ENCODE measurements around the gene LRP1B. TPM values are rescaled to one million over a fixed set of nuclear protein-coding genes. Genes with fewer than 3 reads are reported as not detected.

The LRP1B gene
- total RNA-seq, 4 donors from 2014 or later: 3.3 to 11.1 (median 4.6) TPM

DNA sequence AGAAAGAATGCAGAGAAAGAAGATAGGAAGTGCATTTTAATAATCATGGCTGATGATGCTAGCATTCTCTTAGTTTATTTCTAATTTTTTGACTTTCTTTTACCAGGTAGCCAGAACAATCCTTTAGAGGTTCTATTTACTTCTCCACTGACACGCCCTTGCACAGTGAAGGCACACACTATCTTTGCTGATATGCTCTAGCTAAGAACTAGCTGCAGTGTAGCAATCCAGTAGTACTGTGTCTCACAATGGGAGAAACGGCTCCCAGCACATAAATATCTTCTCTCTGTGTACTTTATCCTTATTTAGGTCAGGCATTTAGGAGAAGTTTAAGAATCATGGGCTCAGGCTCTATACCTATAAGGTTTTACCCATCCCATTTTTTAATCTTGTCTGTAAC, 1005.4 kb downstream of the LRP1B start:
- Histone ChIP-seq H3K4me1 (no peaks in the 10 kb centered on the region), H3K36me3 (no peaks in the 10 kb centered on the region), H3K27me3 (no peaks in the 10 kb centered on the region), H3K4me3 (no peak overlapping the region), H3K9me3 (no peaks in the 10 kb centered on the region), H3K27ac (no peak overlapping the region)
- no peak for TF ChIP-seq POLR2A (IDR thresholded peaks at IDR 0.05)
- TF ChIP-seq, protein P1, sequence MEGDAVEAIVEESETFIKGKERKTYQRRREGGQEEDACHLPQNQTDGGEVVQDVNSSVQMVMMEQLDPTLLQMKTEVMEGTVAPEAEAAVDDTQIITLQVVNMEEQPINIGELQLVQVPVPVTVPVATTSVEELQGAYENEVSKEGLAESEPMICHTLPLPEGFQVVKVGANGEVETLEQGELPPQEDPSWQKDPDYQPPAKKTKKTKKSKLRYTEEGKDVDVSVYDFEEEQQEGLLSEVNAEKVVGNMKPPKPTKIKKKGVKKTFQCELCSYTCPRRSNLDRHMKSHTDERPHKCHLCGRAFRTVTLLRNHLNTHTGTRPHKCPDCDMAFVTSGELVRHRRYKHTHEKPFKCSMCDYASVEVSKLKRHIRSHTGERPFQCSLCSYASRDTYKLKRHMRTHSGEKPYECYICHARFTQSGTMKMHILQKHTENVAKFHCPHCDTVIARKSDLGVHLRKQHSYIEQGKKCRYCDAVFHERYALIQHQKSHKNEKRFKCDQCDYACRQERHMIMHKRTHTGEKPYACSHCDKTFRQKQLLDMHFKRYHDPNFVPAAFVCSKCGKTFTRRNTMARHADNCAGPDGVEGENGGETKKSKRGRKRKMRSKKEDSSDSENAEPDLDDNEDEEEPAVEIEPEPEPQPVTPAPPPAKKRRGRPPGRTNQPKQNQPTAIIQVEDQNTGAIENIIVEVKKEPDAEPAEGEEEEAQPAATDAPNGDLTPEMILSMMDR (IDR thresholded peaks at IDR 0.05 in 4 of 5, conservative IDR thresholded peaks at IDR 0.05 in 1 of 5): no peak
- in situ Hi-C loops (cut with MboI; ENCODE audit: low sequenced_read_pairs in 4 of 4) (no loop called here), intact Hi-C loops (cut with DNase I; ENCODE audit: low total_unique reads) (no loop called here)
- no peak for DNase-seq
- no peak for ATAC-seq

DNA sequence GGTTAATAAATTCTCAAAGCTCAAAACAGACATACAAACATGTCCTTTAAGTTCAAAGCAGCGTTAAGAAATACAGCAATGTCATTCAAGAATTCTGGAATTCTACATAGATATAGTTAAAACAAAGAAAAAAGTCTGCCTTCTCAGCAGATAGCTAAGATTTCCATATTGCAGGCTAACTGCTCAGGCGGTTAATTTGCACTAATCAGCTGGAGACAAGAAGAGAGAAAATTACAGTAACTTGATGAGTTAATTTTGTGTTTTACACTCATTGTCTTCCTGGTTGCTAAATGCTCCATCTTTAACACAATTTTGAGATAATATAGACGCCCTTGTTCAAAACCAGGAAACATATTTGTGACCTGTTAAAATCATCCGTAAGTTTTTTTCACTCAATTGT, 1012.0 kb downstream of the LRP1B start:
- no peak for ATAC-seq
- TF ChIP-seq, protein P1 (IDR thresholded peaks at IDR 0.05 in 4 of 5, conservative IDR thresholded peaks at IDR 0.05 in 1 of 5): no peak
- no peak for TF ChIP-seq POLR2A (IDR thresholded peaks at IDR 0.05)
- no peaks in the 10 kb centered on the region for H3K36me3 ChIP-seq
- no peaks in the 10 kb centered on the region for H3K4me1 ChIP-seq
- in situ Hi-C loops (cut with MboI; ENCODE audit: low sequenced_read_pairs in 4 of 4): no loop called here
- no peak for DNase-seq
- no peak overlapping the region for H3K27ac ChIP-seq
- no peaks in the 10 kb centered on the region for H3K9me3 ChIP-seq
- H3K4me3 ChIP-seq: no peak overlapping the region
- no peaks in the 10 kb centered on the region for H3K27me3 ChIP-seq
- intact Hi-C loops (cut with DNase I; ENCODE audit: low total_unique reads): no loop called here

DNA sequence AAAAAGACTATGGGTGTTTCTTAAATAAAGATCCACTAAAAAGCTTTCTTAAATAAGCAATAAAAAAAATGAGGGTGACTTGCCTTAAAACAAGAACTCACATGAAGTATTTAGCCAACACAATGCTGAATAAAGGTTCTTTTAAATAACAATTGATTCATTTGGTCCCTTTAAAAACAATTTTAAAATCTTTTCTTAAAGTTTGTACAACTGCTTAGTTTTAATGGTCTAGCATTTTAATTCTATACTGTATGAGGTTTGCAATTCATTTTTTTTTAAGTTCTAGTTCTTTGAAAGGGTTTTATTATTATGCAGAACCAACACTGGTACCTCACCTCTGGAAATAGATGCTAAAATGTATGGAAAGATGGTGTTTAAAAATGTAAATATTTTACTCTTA, 1017.5 kb downstream of the LRP1B start:
- intact Hi-C loops (cut with DNase I; ENCODE audit: low total_unique reads): no loop called here
- DNase-seq (no peak), ATAC-seq (no peak)
- in situ Hi-C loops (cut with MboI; ENCODE audit: low sequenced_read_pairs in 4 of 4): no loop called here
- no peak overlapping the region for H3K4me3 ChIP-seq
- H3K36me3 ChIP-seq: no peaks in the 10 kb centered on the region
- H3K9me3 ChIP-seq: no peaks in the 10 kb centered on the region
- H3K27ac ChIP-seq: no peak overlapping the region
- H3K4me1 ChIP-seq: no peaks in the 10 kb centered on the region
- no peak for TF ChIP-seq POLR2A (IDR thresholded peaks at IDR 0.05)
- TF ChIP-seq, protein P1 (IDR thresholded peaks at IDR 0.05 in 4 of 5, conservative IDR thresholded peaks at IDR 0.05 in 1 of 5): no peak
- no peaks in the 10 kb centered on the region for H3K27me3 ChIP-seq

DNA sequence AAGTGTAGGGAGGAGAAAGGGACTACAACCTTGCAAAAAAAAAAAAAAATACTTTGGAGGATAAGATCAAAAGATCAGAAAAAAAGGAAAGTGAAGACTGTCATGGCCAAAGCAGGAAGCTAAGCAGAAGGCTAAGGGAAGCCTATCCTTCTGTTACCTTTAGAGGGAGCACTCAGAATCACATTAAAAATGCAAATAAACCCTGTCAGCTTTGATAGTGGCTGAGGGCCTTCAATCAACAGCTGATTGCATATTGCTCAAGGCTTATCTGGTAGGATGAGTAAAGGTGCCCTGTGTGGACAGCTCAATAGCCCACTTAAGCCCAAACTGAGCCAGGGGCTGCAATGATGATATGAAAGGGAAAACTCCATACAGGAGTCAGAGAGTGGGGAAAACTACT, 1021.2 kb downstream of the LRP1B start:
- DNase-seq: no peak
- TF ChIP-seq POLR2A (IDR thresholded peaks at IDR 0.05): no peak
- TF ChIP-seq, protein P1 (IDR thresholded peaks at IDR 0.05 in 4 of 5, conservative IDR thresholded peaks at IDR 0.05 in 1 of 5): no peak
- in situ Hi-C loops (cut with MboI; ENCODE audit: low sequenced_read_pairs in 4 of 4) (no loop called here), intact Hi-C loops (cut with DNase I; ENCODE audit: low total_unique reads) (no loop called here)
- Histone ChIP-seq H3K27ac (no peak overlapping the region), H3K4me1 (no peaks in the 10 kb centered on the region), H3K9me3 (no peaks in the 10 kb centered on the region), H3K36me3 (no peaks in the 10 kb centered on the region), H3K27me3 (no peaks in the 10 kb centered on the region), H3K4me3 (no peak overlapping the region)
- ATAC-seq: no peak

DNA sequence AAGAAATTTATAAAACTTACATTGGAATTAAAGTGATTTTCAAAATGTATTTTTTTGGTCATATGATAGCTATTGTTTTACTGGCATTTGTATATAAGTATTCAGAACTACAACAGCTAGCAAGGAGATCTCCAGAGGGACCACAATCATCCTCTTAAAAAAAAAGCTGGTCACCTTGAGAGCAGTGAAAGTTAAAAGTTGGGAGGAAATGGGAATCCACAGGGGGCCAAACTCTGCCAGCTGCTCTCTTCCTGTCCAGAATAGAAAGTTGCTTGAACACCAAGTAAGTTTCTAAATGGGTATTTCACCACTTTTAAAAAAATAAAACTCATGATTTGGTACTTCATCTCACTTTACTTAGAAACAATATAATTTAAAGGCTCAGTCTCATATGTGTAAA, 1025.1 kb downstream of the LRP1B start:
- H3K36me3 ChIP-seq: no peaks in the 10 kb centered on the region
- intact Hi-C loops (cut with DNase I; ENCODE audit: low total_unique reads): no loop called here
- H3K27ac ChIP-seq: no peak overlapping the region
- DNase-seq (no peak), ATAC-seq (no peak)
- in situ Hi-C loops (cut with MboI; ENCODE audit: low sequenced_read_pairs in 4 of 4): no loop called here
- no peak overlapping the region for H3K4me3 ChIP-seq
- H3K4me1 ChIP-seq: no peaks in the 10 kb centered on the region
- H3K9me3 ChIP-seq: no peaks in the 10 kb centered on the region
- H3K27me3 ChIP-seq: no peaks in the 10 kb centered on the region
- TF ChIP-seq, protein P1 (IDR thresholded peaks at IDR 0.05 in 4 of 5, conservative IDR thresholded peaks at IDR 0.05 in 1 of 5): no peak
- no peak for TF ChIP-seq POLR2A (IDR thresholded peaks at IDR 0.05)
